AG10803 (cell line): ENCODE data around the gene PRPH2.

ENCODE experiments used
- DNase-seq: peaks from one replicate; pipeline ENCODE4 v3.0.0; 2010; ENCODE audit warnings: low read depth
- H3K4me3 ChIP-seq: 2 replicates; pipeline ENCODE4 v1.5.1; 2011; ENCODE audit warnings: mild to moderate bottlenecking, low read length, control low read depth
- TF ChIP-seq, protein P1 (sequence below): conservative IDR thresholded peaks from 2 replicates; pipeline ENCODE4 v1.5.1; 2011; ENCODE audit warnings: mild to moderate bottlenecking, low read length, control low read depth, inconsistent platforms

Gene PRPH2

GRCh38 chr6:42762426-42762859 is 40.0 kb upstream of the PRPH2 start:
- TF ChIP-seq, protein P1, sequence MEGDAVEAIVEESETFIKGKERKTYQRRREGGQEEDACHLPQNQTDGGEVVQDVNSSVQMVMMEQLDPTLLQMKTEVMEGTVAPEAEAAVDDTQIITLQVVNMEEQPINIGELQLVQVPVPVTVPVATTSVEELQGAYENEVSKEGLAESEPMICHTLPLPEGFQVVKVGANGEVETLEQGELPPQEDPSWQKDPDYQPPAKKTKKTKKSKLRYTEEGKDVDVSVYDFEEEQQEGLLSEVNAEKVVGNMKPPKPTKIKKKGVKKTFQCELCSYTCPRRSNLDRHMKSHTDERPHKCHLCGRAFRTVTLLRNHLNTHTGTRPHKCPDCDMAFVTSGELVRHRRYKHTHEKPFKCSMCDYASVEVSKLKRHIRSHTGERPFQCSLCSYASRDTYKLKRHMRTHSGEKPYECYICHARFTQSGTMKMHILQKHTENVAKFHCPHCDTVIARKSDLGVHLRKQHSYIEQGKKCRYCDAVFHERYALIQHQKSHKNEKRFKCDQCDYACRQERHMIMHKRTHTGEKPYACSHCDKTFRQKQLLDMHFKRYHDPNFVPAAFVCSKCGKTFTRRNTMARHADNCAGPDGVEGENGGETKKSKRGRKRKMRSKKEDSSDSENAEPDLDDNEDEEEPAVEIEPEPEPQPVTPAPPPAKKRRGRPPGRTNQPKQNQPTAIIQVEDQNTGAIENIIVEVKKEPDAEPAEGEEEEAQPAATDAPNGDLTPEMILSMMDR = no peak
- H3K4me3 ChIP-seq = no peak overlapping the region
- no peak for DNase-seq

GRCh38 chr6:42761287-42762067 is 39.1 kb upstream of the PRPH2 start:
- H3K4me3 ChIP-seq = no peak overlapping the region
- TF ChIP-seq, protein P1 = no peak
- DNase-seq = no peak

GRCh38 chr6:42758756-42759430 is 36.5 kb upstream of the PRPH2 start:
- H3K4me3 ChIP-seq = no peak overlapping the region
- no peak for DNase-seq
- TF ChIP-seq, protein P1 = no peak

- DNase-seq = no peak
- TF ChIP-seq, protein P1 = no peak
- H3K4me3 ChIP-seq = no peak overlapping the region
These were observed 34.3 kb upstream of the PRPH2 start for GRCh38 chr6:42756722-42757121.

- DNase-seq = no peak
- TF ChIP-seq, protein P1 = no peak
- no peak overlapping the region for H3K4me3 ChIP-seq
These were observed 32.4 kb upstream of the PRPH2 start for GRCh38 chr6:42754759-42755158.

GRCh38 chr6:42751055-42751454 is 28.7 kb upstream of the PRPH2 start:
- DNase-seq = no peak
- no peak overlapping the region for H3K4me3 ChIP-seq
- TF ChIP-seq, protein P1 = no peak
